MM.1S (cell line): ENCODE data around the gene LONRF2.

Source experiments
- DNase-seq: peaks from one replicate; pipeline ENCODE4 v3.0.0-alpha.2; 2015
- H2AFZ ChIP-seq: fragments of 300-600 bp; sonication (generic); 2 replicates; pipeline ENCODE4 v1.6.0; 2016; ENCODE audit warnings: antibody characterized with exemption, low read length
- H3F3A ChIP-seq: fragments of 300-600 bp; sonication (generic); 2 replicates; pipeline ENCODE4 v1.6.1; 2016; ENCODE audit warnings: mild to moderate bottlenecking, antibody characterized with exemption, low read length, moderate library complexity, mixed read lengths; ENCODE audit not compliant: insufficient read depth
- H3K27ac ChIP-seq: fragments of 300-600 bp; sonication (generic); 2 replicates; pipeline ENCODE4 v1.5.1; 2016; ENCODE audit warnings: mild to moderate bottlenecking, low read length
- H3K27me3 ChIP-seq: fragments of 300-600 bp; sonication (generic); replicated peaks from 2 replicates; pipeline ENCODE4 v1.6.0; 2016; ENCODE audit warnings: low read length; ENCODE audit not compliant: insufficient read depth
- H3K36me3 ChIP-seq: fragments of 300-600 bp; sonication (generic); replicated peaks from 2 replicates; pipeline ENCODE4 v1.6.1; 2016; ENCODE audit warnings: mild to moderate bottlenecking, low read length, mixed read lengths; ENCODE audit not compliant: insufficient read depth
- H3K4me1 ChIP-seq: fragments of 300-600 bp; sonication (generic); 2 replicates; pipeline ENCODE4 v1.6.1; 2016; ENCODE audit warnings: low read length, mixed read lengths
- H3K4me2 ChIP-seq: fragments of 300-600 bp; sonication (generic); 2 replicates; pipeline ENCODE4 v1.6.0; 2016; ENCODE audit warnings: low read depth, low read length
- H3K4me3 ChIP-seq: fragments of 300-600 bp; sonication (generic); 2 replicates; pipeline ENCODE4 v1.5.1; 2016; ENCODE audit warnings: low read length, mixed read lengths
- H3K79me2 ChIP-seq: fragments of 300-600 bp; sonication (generic); 2 replicates; pipeline ENCODE4 v1.6.1; 2016; ENCODE audit warnings: mixed run types, low read length, mixed read lengths
- H3K9ac ChIP-seq: fragments of 300-600 bp; sonication (generic); 2 replicates; pipeline ENCODE4 v1.6.1; 2016; ENCODE audit warnings: low read length, mixed read lengths
- H3K9me2 ChIP-seq: fragments of 300-600 bp; sonication (generic); replicated peaks from 2 replicates; pipeline ENCODE4 v1.6.1; 2016; ENCODE audit warnings: mild to moderate bottlenecking, low read length, mixed read lengths; ENCODE audit not compliant: insufficient read depth
- H3K9me3 ChIP-seq: fragments of 300-600 bp; sonication (generic); replicated peaks from 2 replicates; pipeline ENCODE4 v1.6.1; 2016; ENCODE audit warnings: mild to moderate bottlenecking, low read length, mixed read lengths; ENCODE audit not compliant: insufficient read depth
- H4K20me1 ChIP-seq: fragments of 300-600 bp; sonication (generic); 2 replicates; pipeline ENCODE4 v1.6.1; 2016; ENCODE audit warnings: mild to moderate bottlenecking, low read length, moderate library complexity, mixed read lengths; ENCODE audit not compliant: insufficient read depth
- CTCF ChIP-seq: fragments of 300-600 bp; sonication (generic); IDR thresholded peaks from 2 replicates; pipeline ENCODE4 v1.5.1; 2016; ENCODE audit warnings: antibody characterized with exemption, low read length, mixed read lengths
- EZH2 ChIP-seq: fragments of 300-600 bp; sonication (generic); optimal IDR thresholded peaks from 2 replicates; pipeline ENCODE3; 2017; ENCODE audit warnings: low read depth, mild to moderate bottlenecking, antibody characterized with exemption, low read length, mixed read lengths
- EZH2phosphoT487 ChIP-seq: fragments of 300-600 bp; sonication (generic); IDR thresholded peaks from 2 replicates; pipeline ENCODE4 v1.6.1; 2018; ENCODE audit warnings: antibody characterized with exemption, low read length

The LONRF2 gene

GRCh38 chr2:100270381-100271146, 51.7 kb downstream of the LONRF2 start:
- no peaks in the 10 kb centered on the region for H3K36me3 ChIP-seq

DNA sequence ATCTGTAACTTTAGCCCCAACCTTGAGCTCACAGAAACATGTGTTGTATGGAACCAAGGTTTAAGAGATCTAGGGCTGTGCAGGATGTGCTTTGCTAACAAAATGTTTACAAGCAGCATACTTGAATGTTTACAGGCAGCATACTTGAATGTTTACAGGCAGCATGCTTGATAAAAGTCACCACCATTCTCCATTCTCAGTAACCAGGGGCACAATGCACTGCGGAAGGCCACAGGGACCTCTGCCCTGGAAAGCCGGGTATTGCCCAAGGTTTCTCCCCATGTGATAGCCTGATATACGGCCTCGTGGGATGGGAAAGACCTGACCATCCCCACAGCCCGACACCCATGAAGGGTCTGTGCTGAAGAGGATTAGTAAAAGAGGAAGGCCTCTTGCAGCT, 52.4 kb downstream of the LONRF2 start:
- Histone ChIP-seq H3K9ac (no peak overlapping the region), H3K9me3 (no peaks in the 10 kb centered on the region), H2AFZ (no peak overlapping the region), H3F3A (no peaks in the 10 kb centered on the region), H3K79me2 (no peaks in the 10 kb centered on the region), H3K9me2 (no peaks in the 10 kb centered on the region), H3K4me3 (no peak overlapping the region), H3K36me3 (no peaks in the 10 kb centered on the region), H3K27me3 (no peaks in the 10 kb centered on the region), H4K20me1 (no peaks in the 10 kb centered on the region), H3K27ac (no peak overlapping the region), H3K4me1 (no peaks in the 10 kb centered on the region), H3K4me2 (no peak overlapping the region)
- TF ChIP-seq EZH2phosphoT487 (no peak), CTCF (no peak)
- no peak for DNase-seq

More at GRCh38 chr2:100270381-100271146, 51.7 kb downstream of the LONRF2 start:
- Histone ChIP-seq H3K79me2 (no peaks in the 10 kb centered on the region), H3K27ac (no peak overlapping the region), H3K4me1 (no peaks in the 10 kb centered on the region), H3F3A (no peaks in the 10 kb centered on the region), H3K9me3 (no peaks in the 10 kb centered on the region), H4K20me1 (no peaks in the 10 kb centered on the region), H3K9ac (no peak overlapping the region), H3K4me2 (no peak overlapping the region), H3K9me2 (no peaks in the 10 kb centered on the region), H2AFZ (no peak overlapping the region), H3K27me3 (no peaks in the 10 kb centered on the region), H3K4me3 (no peak overlapping the region)
- TF ChIP-seq EZH2phosphoT487 (no peak), CTCF (no peak)
- DNase-seq = no peak

DNA sequence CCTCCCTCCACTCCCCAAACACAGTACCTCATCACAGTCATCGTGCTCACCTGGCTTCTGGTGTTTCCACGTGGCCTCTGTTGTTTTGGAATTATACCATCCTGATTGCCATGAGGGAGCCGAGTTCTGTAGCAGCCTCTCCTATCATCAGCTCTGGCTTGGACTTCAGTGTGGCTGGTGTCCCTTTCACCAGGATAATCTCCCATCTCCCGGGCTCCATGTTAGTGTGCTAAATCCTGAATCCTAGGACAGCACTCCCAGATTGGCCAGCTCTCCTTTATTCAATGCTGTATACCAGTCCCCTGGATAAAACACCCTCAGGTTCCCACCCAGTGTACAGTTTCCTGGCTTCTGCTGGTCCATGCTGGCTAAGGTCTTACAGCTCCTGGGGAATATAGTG, 53.3 kb downstream of the LONRF2 start:
- H3K36me3 ChIP-seq = no peaks in the 10 kb centered on the region
- no peak overlapping the region for H3K4me2 ChIP-seq
- no peaks in the 10 kb centered on the region for H4K20me1 ChIP-seq
- H3K4me3 ChIP-seq = no peak overlapping the region
- no peaks in the 10 kb centered on the region for H3F3A ChIP-seq
- no peaks in the 10 kb centered on the region for H3K4me1 ChIP-seq
- no peaks in the 10 kb centered on the region for H3K79me2 ChIP-seq
- H3K9ac ChIP-seq = no peak overlapping the region
- DNase-seq = no peak
- no peaks in the 10 kb centered on the region for H3K27me3 ChIP-seq
- TF ChIP-seq CTCF (no peak), EZH2 (no peak), EZH2phosphoT487 (no peak)
- H3K9me3 ChIP-seq = no peaks in the 10 kb centered on the region
- H2AFZ ChIP-seq = no peak overlapping the region
- H3K9me2 ChIP-seq = no peaks in the 10 kb centered on the region
- H3K27ac ChIP-seq = no peak overlapping the region
